ENCODE data around the gene BLACAT1.
A peak's percentile ranks its signal among the peaks of the same experiment; 100 is the strongest.
"Not testable (repeated sequence)": the region's sequence is repeated elsewhere in the genome, so short reads cannot be mapped to it uniquely, and the experiment has no call there.

BLACAT1 gene

GRCh38 chr1:205481629-205482151, 25.8 kb upstream of the BLACAT1 start:
- TF ChIP-seq CTCF (IDR thresholded peaks at IDR 0.05; ENCODE audit: insufficient read depth, missing control alignments) = no peak
- peak; percentile 97 for DNase-seq (ENCODE audit: insufficient read length, low spot score)
- peak; percentile 98 for FAIRE-seq

GRCh38 chr1:205481218-205481617, 25.4 kb upstream of the BLACAT1 start:
- DNase-seq (ENCODE audit: insufficient read length, low spot score) (no peak), FAIRE-seq (no peak)
- no peak for TF ChIP-seq CTCF (IDR thresholded peaks at IDR 0.05; ENCODE audit: insufficient read depth, missing control alignments)

DNA sequence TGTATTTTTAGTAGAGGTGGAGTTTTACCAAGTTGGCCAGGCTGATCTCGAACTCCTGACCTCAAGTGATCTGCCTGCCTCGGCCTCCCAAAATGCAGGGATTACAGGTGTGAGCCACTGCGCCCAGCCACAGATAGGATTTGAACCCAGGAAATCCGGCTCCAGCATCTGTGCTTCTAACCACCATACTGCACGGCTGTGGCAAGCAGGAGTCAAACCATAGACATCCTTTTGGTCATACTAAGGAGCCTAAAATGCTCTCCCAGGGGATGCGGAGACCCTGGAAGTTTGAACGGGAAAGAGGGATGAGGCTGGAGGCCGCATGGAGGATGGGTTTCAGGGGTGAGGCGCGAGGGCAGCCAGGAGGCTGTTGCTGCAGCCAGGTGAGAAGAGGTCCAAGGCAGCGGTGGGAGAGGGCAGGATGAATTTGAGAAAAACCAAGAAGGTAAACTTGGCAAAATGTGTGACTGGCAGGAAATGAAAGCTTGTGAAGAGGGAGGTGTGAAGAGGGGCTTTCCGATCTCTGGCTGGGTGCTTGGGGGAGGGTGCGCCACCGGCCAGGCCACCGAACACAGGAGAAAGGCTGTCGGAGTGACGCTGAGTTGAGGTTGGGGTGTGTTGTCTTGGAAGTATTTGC, 24.6 kb upstream of the BLACAT1 start:
- no peak for DNase-seq (ENCODE audit: insufficient read length, low spot score)
- no peak for TF ChIP-seq CTCF (IDR thresholded peaks at IDR 0.05; ENCODE audit: insufficient read depth, missing control alignments)
- no peak for FAIRE-seq

DNA sequence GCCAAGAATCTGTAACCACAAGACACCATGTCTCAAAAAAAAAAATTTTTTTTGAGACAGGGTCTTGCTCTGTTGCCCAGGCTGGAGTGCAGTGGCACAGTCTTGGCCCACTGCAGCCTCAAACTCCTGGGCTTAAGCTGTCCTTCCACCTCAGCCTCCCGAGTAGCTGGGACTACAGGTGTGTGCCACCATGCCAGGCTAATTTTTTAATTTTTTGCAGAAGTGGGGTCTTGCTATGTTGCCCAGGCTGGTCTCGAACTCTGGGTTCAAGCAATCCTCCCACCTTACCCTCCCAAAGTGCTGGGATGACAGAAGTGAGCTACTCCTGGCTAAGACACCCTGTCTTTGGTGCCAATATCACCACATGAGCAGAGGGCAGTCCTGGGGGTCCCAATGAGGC, 23.1 kb upstream of the BLACAT1 start:
- FAIRE-seq; DNase-seq (ENCODE audit: insufficient read length, low spot score): not testable (repeated sequence)

DNA sequence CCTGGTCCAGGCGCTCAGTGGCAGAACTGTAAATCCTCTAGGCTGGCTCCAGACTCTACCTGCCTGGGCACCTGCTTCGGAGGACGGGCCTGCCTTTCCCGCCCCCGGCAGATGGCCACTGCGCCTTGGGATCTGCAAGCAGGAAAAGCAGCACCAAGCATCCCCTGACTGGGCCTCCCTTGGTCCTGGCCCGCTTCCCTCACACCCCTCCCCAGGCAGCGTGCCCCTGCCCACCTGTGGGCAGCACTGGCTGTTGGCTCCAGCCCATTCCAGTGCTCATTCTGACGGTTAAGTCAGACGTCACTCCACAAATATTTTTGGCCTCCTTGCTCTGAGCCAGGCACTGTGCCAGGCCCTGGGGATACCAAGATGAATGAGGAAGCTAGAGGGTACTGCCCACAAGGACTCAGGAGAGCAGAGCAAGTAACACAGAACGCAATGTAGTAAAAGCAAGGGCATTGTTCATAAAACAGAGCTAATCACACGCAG, 22.0 kb upstream of the BLACAT1 start:
- FAIRE-seq = no peak

DNA sequence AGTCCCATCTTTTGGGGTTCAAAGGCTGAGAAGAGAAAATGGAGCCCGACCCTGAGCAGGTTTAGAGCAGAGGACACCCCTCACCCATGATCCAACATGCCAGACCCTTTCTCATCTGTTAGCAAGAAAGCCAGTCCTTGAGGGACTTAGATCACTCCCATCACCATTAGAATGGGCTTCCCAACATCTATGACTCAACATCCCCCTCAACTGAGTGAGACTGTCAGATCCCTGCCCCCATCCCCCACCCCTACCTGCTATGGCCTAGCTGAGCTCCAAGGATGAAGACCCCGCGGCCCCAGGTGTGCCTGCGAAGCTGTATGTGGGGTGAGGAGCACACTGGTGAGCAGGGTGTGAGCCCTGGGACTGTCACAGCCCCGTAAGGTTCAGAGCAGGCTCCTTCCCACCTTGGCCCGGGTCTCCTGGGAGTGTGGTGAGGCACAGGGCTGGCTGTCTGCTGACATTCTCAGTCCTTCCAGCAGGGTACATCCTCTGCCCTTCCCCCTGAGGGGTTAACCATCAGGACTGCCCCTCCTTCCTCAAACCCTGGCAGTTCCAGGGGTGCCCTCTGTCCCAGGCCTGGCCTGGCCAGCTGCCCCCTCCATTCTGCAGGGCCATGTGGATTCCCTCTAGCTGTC, 21.4 kb upstream of the BLACAT1 start:
- DNase-seq (ENCODE audit: insufficient read length, low spot score) (no peak), FAIRE-seq (no peak)
- no peak for TF ChIP-seq CTCF (IDR thresholded peaks at IDR 0.05; ENCODE audit: insufficient read depth, missing control alignments)

More for the DNA sequence above, 22.0 kb upstream of the BLACAT1 start:
- no peak for DNase-seq (ENCODE audit: insufficient read length, low spot score)
- TF ChIP-seq CTCF (IDR thresholded peaks at IDR 0.05; ENCODE audit: insufficient read depth, missing control alignments) = no peak

GRCh38 chr1:205476648-205477047, 20.8 kb upstream of the BLACAT1 start:
- FAIRE-seq = peak; percentile 76

More at GRCh38 chr1:205476648-205477047, 20.8 kb upstream of the BLACAT1 start:
- no peak for DNase-seq (ENCODE audit: insufficient read length, low spot score)
- no peak for TF ChIP-seq CTCF (IDR thresholded peaks at IDR 0.05; ENCODE audit: insufficient read depth, missing control alignments)

Measured in D721Med (cell line).